ENCODE results near the gene CAPZB. TPM values are rescaled to one million over a fixed set of nuclear protein-coding genes. Genes with fewer than 3 reads are reported as not detected.

The CAPZB gene
- total and polyA plus RNA-seq, 12 donors = 99.7 to 386 (median 164) TPM

- 80 to 92% (median 89%) methylated on average over 9 of the region's 9 CpGs for WGBS, 4 donors
- TF ChIP-seq, protein P1, sequence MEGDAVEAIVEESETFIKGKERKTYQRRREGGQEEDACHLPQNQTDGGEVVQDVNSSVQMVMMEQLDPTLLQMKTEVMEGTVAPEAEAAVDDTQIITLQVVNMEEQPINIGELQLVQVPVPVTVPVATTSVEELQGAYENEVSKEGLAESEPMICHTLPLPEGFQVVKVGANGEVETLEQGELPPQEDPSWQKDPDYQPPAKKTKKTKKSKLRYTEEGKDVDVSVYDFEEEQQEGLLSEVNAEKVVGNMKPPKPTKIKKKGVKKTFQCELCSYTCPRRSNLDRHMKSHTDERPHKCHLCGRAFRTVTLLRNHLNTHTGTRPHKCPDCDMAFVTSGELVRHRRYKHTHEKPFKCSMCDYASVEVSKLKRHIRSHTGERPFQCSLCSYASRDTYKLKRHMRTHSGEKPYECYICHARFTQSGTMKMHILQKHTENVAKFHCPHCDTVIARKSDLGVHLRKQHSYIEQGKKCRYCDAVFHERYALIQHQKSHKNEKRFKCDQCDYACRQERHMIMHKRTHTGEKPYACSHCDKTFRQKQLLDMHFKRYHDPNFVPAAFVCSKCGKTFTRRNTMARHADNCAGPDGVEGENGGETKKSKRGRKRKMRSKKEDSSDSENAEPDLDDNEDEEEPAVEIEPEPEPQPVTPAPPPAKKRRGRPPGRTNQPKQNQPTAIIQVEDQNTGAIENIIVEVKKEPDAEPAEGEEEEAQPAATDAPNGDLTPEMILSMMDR (IDR thresholded peaks at IDR 0.05) = no peak
- TF ChIP-seq POLR2A (IDR thresholded peaks at IDR 0.05) = no peak
- no peaks in the 10 kb centered on the region for H3K27me3 ChIP-seq
- no peaks in the 10 kb centered on the region for H3K9me3 ChIP-seq (replicated peaks in 1 of 3)
- no peak overlapping the region for H3K4me3 ChIP-seq
- peak overlapping the region in 2 of 5 donors; percentile 28 to 41 for H3K27ac ChIP-seq
- peaks cover 0 to 25% of the 10 kb centered on the region in 2 donors for H3K4me1 ChIP-seq (replicated peaks in 1 of 2)
- intact Hi-C loops (cut with DNase I) = loop anchor here in 1 of 2 donors (10.0 kb wide), 1 partner anchor 200 kb away; no protein-coding TSS in a partner anchor
- no peak for DNase-seq
- H3K36me3 ChIP-seq (replicated peaks in 1 of 2) = peaks cover 0 to 21% of the 10 kb centered on the region in 2 donors
Observed at GRCh38 chr1:19385221-19385620, 100.1 kb downstream of the CAPZB start.

DNA sequence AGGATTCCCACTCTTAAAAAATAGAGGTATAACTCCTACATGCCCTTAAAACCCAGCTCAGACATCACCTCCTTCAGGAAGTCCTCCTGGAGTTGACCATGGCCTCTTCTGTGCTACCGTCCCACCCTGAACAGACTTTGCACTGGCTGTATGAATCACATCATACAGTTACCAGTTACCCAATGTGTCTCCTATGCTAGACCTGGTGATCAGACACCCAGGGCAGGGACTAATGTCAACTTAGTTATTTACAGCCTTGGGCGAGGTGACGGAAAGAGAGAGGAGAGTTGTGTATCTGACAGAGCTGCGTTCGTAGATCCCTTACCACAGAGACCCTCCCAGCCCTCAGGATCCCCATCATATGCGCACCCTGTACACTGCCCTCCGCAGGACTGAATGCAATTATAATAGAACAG lies 100.6 kb downstream of the CAPZB start:
- no peak overlapping the region for H3K4me3 ChIP-seq
- H3K36me3 ChIP-seq (replicated peaks in 1 of 2) = peaks cover 0 to 25% of the 10 kb centered on the region in 2 donors
- no peak for DNase-seq
- intact Hi-C loops (cut with DNase I) = loop anchor here in 1 of 2 donors (10.0 kb wide), 1 partner anchor 200 kb away; no protein-coding TSS in a partner anchor
- WGBS, 4 donors = 93 to 99% (median 95%) methylated on average over 6 to 7 of the region's 7 CpGs
- peak overlapping the region in 1 of 5 donors; percentile 8 for H3K27ac ChIP-seq
- no peak for TF ChIP-seq POLR2A (IDR thresholded peaks at IDR 0.05)
- TF ChIP-seq, protein P1 (IDR thresholded peaks at IDR 0.05) = no peak
- H3K9me3 ChIP-seq (replicated peaks in 1 of 3) = no peaks in the 10 kb centered on the region
- no peaks in the 10 kb centered on the region for H3K27me3 ChIP-seq
- peaks cover 0 to 21% of the 10 kb centered on the region in 2 donors for H3K4me1 ChIP-seq (replicated peaks in 1 of 2)

GRCh38 chr1:19384113-19384512 lies 101.2 kb downstream of the CAPZB start:
- H3K4me1 ChIP-seq (replicated peaks in 1 of 2) = peaks cover 0 to 18% of the 10 kb centered on the region in 2 donors
- DNase-seq = peak; percentile 43 to 70 (median 53)
- H3K27me3 ChIP-seq = no peaks in the 10 kb centered on the region
- H3K9me3 ChIP-seq (replicated peaks in 1 of 3) = no peaks in the 10 kb centered on the region
- 48 to 59% (median 50%) methylated on average over 4 of the region's 4 CpGs for WGBS, 4 donors
- H3K4me3 ChIP-seq = no peak overlapping the region
- H3K27ac ChIP-seq = peak overlapping the region in 1 of 5 donors; percentile 8
- peaks cover 0 to 30% of the 10 kb centered on the region in 2 donors for H3K36me3 ChIP-seq (replicated peaks in 1 of 2)
- intact Hi-C loops (cut with DNase I) = loop anchor here in 1 of 2 donors (10.0 kb wide), 1 partner anchor 201 kb away; no protein-coding TSS in a partner anchor
- TF ChIP-seq, protein P1 (IDR thresholded peaks at IDR 0.05) = no peak
- TF ChIP-seq POLR2A (IDR thresholded peaks at IDR 0.05) = no peak

GRCh38 chr1:19382222-19382621 lies 103.1 kb downstream of the CAPZB start:
- TF ChIP-seq POLR2A (IDR thresholded peaks at IDR 0.05) = no peak
- TF ChIP-seq, protein P1 (IDR thresholded peaks at IDR 0.05) = no peak
- Histone ChIP-seq H3K27ac (no peak overlapping the region), H3K27me3 (no peaks in the 10 kb centered on the region), H3K9me3 (replicated peaks in 1 of 3) (no peaks in the 10 kb centered on the region), H3K4me1 (replicated peaks in 1 of 2) (peaks cover 0 to 18% of the 10 kb centered on the region in 2 donors), H3K4me3 (no peak overlapping the region), H3K36me3 (replicated peaks in 1 of 2) (peaks cover 0 to 46% of the 10 kb centered on the region in 2 donors)
- intact Hi-C loops (cut with DNase I) = loop anchor here in 1 of 2 donors (10.0 kb wide), 1 partner anchor 203 kb away; no protein-coding TSS in a partner anchor
- 64 to 69% (median 65%) methylated on average over 4 of the region's 4 CpGs for WGBS, 4 donors
- DNase-seq = no peak

Data from adrenal gland (tissue), 12 donors.